IPS DF 6.9 (cell line): ENCODE data around the gene CNIH3.
"Not testable (repeated sequence)": the region's sequence is repeated elsewhere in the genome, so short reads cannot be mapped to it uniquely, and the experiment has no call there.

Experiments used
- DNase-seq: peaks from one replicate; pipeline ENCODE4 v3.0.0-alpha.2; 2013; ENCODE audit warnings: low read depth, low spot score
- H3K27ac ChIP-seq: one replicate; pipeline ENCODE4 v1.5.1; 2013; ENCODE audit warnings: low read length, control low read depth
- H3K27me3 ChIP-seq: 2 replicates; pipeline ENCODE4 v1.6.1; 2013; ENCODE audit warnings: mild to moderate bottlenecking, low read length; ENCODE audit not compliant: control insufficient read depth, insufficient read depth
- H3K36me3 ChIP-seq: 2 replicates; pipeline ENCODE4 v1.6.1; 2013; ENCODE audit warnings: low read length; ENCODE audit not compliant: control insufficient read depth, insufficient read depth
- H3K4me1 ChIP-seq: 2 replicates; pipeline ENCODE4 v1.6.1; 2013; ENCODE audit warnings: low read length; ENCODE audit not compliant: control insufficient read depth, insufficient read depth
- H3K4me3 ChIP-seq: 2 replicates; pipeline ENCODE4 v1.5.1; 2013; ENCODE audit warnings: mild to moderate bottlenecking, low read length
- H3K9me3 ChIP-seq: 2 replicates; pipeline ENCODE4 v1.6.1; 2013; ENCODE audit warnings: low read length, inconsistent platforms; ENCODE audit not compliant: control insufficient read depth, insufficient read depth
- WGBS: extraction: QIAGEN DNeasy Blood & Tissue Kit; methylation state at CpG from one replicate; pipeline ENCODE4 v1.1.7; 2013; ENCODE audit warnings: mixed read lengths, missing lambda C conversion rate; ENCODE audit not compliant: insufficient read length, insufficient coverage; 5-methylcytosine and 5-hydroxymethylcytosine counted together

The CNIH3 gene

DNA sequence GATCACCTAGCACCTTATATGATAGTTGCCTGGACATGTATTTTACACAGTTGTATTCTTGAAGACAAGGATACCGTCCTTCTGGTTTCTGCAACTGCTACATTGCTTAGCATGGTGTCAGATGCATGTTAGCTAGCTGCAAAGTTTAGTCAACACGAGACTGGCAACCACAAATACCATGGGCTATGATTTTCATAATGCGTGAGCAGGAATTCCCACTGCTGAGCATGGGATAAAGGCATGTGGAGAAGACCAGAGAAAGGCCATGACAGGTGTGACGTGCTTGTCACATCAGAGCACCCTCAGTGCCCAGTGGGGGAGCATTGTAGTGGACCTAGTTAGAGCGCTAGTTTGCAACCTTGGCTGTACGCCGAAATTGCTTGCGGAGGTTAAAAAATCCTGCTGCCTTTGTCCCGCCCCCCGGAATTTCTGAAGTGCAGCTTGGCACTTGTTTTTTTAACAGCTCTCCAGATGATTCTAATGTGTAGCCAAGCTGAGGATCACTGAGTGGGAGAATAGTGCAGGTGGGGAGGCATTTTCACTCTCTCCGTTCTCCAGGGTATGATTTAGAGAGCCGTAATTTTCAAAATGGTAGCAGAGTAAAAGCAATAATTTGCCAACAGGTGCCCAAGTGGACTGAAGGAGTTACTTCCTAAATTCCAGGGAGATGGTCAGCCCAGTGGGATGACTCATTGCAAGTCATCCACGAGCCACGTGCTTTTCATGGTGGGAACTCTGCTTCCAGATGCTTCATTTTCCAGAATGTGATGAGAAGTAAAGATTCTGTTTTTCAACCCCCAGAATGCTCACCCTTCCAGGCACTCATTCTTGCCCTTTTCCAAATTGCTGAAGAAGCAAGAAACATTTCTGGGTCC is 81.0 kb downstream of the CNIH3 start:
- H3K4me1 ChIP-seq = no peaks in the 10 kb centered on the region
- WGBS = no CpG with 5 or more reads among the region's 14 CpGs
- H3K27me3 ChIP-seq = no peaks in the 10 kb centered on the region
- H3K36me3 ChIP-seq = no peaks in the 10 kb centered on the region
- DNase-seq = no peak
- H3K4me3 ChIP-seq = no peak overlapping the region
- no peak overlapping the region for H3K27ac ChIP-seq
- no peaks in the 10 kb centered on the region for H3K9me3 ChIP-seq

GRCh38 chr1:224698015-224698451 is 81.9 kb downstream of the CNIH3 start:
- no peak for DNase-seq
- H3K9me3 ChIP-seq = no peaks in the 10 kb centered on the region
- H3K4me1 ChIP-seq = peaks cover under 1% of the 10 kb centered on the region; the same call in 1 of the 2 replicates
- no peaks in the 10 kb centered on the region for H3K36me3 ChIP-seq
- H3K27ac ChIP-seq = no peak overlapping the region
- no peaks in the 10 kb centered on the region for H3K27me3 ChIP-seq
- no peak overlapping the region for H3K4me3 ChIP-seq
- no CpG with 5 or more reads among the region's 4 CpGs for WGBS

DNA sequence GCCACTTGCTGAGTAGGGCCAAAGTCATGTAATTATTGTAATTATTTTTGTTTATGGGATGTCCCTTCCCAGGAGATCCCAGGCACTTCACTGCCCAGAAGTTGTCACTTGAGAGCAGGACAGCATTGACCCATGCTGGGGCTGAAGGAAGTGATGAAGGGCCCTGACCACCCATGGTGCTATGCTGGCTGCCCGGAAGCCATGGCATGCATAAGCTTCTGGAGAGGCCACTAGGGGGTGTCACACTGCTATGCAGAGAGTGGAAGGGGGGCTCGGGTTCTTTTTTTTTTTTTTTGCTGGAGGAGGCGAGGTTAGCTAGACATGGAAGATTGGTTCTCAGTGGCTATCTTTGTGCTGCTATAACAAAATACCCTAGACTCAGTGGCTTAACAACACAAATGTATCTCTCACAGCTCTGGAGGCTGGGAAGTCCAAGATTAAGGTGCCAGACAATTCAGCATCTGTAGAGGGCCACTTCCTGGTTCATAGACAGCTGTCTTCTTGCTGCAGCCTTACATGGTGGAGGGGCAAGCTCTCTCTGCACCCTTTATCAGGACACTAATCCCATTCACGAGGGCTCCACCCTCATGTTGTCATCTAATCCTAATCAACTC is 84.9 kb downstream of the CNIH3 start:
- no peaks in the 10 kb centered on the region for H3K9me3 ChIP-seq
- no peaks in the 10 kb centered on the region for H3K27me3 ChIP-seq
- H3K27ac ChIP-seq = no peak overlapping the region
- WGBS = no CpG with 5 or more reads among the region's 4 CpGs
- no peaks in the 10 kb centered on the region for H3K36me3 ChIP-seq
- H3K4me1 ChIP-seq = peaks cover 6% of the 10 kb centered on the region
- peak; percentile 37 for DNase-seq
- no peak overlapping the region for H3K4me3 ChIP-seq

DNA sequence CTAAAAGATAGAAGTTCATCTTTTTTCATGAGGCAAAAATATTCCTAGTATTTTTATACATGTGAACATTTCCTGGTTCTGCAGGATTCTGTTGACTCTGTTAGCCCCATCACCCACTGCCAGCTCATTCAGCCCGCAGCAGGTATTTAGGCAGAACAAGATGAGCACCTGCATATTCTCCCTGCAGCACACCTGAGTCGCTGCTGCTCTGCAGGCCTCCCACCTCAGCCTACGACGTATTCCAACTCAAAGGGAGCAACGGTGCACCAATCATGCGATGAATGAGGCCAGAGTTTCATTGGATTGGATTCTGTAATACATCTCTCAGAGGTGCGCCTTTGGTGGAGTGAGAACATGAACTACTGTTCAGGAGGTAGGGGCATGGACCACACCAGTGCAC is 87.6 kb downstream of the CNIH3 start:
- Histone ChIP-seq H3K27me3 (no peaks in the 10 kb centered on the region), H3K4me3 (no peak overlapping the region), H3K4me1 (peaks cover 6% of the 10 kb centered on the region), H3K9me3 (no peaks in the 10 kb centered on the region), H3K27ac (no peak overlapping the region), H3K36me3 (no peaks in the 10 kb centered on the region)
- WGBS = no CpG with 5 or more reads among the region's 7 CpGs
- DNase-seq = no peak

DNA sequence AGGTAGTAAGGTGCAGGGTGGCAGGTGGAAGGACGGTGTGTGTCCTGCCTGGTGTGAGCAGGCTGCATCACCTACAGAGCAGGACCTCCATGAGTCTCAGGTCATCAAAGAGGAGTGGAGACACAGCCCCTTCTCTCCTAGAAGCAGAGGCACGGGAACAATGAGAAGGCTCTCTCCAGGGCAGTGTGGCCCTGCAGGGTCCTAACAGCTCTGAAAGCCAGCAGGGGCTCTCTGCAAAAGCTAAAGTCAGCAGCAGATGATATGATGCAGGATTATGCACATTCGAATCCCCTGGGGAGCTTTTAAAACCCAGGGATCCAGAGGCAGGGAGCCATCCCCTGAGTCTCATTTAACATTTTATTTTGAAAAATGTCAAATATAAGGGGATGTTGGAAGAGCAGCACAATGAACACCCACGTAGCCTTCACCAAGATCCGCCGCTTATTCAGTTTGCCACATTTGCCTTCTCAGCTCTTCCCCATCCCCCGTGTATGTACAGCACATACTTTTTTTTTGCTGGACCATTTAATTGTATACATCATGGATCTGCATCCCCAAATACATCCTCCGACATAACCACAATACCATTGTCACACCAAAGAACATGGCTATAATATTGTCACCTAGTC is 88.1 kb downstream of the CNIH3 start:
- Histone ChIP-seq H3K4me1 (peaks cover 6% of the 10 kb centered on the region), H3K27ac (no peak overlapping the region), H3K36me3 (no peaks in the 10 kb centered on the region), H3K4me3 (no peak overlapping the region), H3K27me3 (no peaks in the 10 kb centered on the region), H3K9me3 (no peaks in the 10 kb centered on the region)
- no peak for DNase-seq
- no CpG with 5 or more reads among the region's 8 CpGs for WGBS

DNA sequence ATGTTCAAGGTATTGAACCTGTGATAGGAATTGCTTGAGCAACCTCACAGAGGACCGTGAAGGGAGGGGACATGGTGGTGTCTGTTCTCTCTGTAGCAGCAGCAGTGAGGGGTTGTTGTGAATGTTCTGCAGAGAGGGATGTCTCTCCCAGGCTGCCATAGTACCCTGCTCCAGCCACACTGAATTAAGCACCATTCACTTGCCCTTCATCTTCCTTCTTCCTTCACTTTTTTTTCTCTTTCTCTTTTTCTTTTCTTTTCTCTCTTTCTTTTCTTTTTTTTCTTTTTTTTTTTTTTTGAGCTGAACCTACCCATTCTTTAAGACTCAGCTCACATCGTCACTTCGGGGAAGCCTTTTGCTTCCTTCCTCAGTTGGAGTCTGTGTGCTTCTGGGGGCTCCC is 89.5 kb downstream of the CNIH3 start:
- DNase-seq = no peak
- Histone ChIP-seq H3K9me3 (no peaks in the 10 kb centered on the region), H3K4me1 (peaks cover 6% of the 10 kb centered on the region), H3K36me3 (no peaks in the 10 kb centered on the region), H3K27me3 (no peaks in the 10 kb centered on the region), H3K27ac (no peak overlapping the region), H3K4me3 (no peak overlapping the region)
- no CpG with 5 or more reads among the region's 3 CpGs for WGBS

GRCh38 chr1:224707843-224708725 is 92.0 kb downstream of the CNIH3 start:
- no CpG with 5 or more reads among the region's 7 CpGs for whole genome bisulfite sequencing
- Histone ChIP-seq H3K36me3 (no peaks in the 10 kb centered on the region), H3K9me3 (no peaks in the 10 kb centered on the region), H3K4me1 (peaks cover 5% of the 10 kb centered on the region), H3K27me3 (no peaks in the 10 kb centered on the region), H3K27ac (no peak overlapping the region), H3K4me3 (no peak overlapping the region)
- no peak for DNase-seq

GRCh38 chr1:224710196-224710595 is 94.1 kb downstream of the CNIH3 start:
- Histone ChIP-seq H3K4me1 (0 out of 2 replicates have a peak, but pooled peaks cover 1% of the 10 kb centered on the region), H3K9me3 (no peaks in the 10 kb centered on the region), H3K27me3 (no peaks in the 10 kb centered on the region), H3K36me3 (no peaks in the 10 kb centered on the region), H3K4me3 (no peak overlapping the region), H3K27ac (no peak overlapping the region)
- DNase-seq = no peak
- no CpG with 5 or more reads among the region's 3 CpGs for WGBS

DNA sequence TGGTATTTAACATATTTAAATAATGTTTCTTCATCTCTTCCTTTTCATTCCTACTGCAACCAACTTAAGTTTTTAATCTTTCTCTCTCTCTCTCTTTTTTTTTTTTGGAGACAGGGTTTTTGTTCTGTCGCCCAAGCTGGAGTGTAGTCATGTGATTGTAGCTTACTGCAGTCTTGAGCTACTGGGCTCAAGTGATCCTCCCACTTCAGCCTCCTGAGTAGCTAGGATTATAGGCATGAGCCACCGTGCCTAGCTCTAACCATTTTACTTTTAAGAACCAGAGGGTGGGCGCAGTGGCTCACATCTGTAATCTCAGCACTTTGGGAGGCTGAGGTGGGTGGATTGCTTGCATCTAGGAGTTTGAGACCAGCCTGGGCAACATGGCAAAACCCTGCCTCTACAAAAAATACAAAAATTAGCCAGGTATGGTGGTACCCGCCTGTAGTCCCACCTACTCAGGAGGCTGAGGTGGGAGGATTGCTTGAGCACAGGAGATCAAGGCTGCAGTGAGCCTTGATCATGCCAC is 95.2 kb downstream of the CNIH3 start:
- no CpG with 5 or more reads among the region's 4 CpGs for WGBS
- H3K27ac ChIP-seq = not testable (repeated sequence)

GRCh38 chr1:224711876-224712275 is 95.8 kb downstream of the CNIH3 start:
- DNase-seq = no peak
- no peaks in the 10 kb centered on the region for H3K27me3 ChIP-seq
- no peak overlapping the region for H3K27ac ChIP-seq
- no peak overlapping the region for H3K4me3 ChIP-seq
- H3K36me3 ChIP-seq = no peaks in the 10 kb centered on the region
- no CpG with 5 or more reads among the region's 3 CpGs for WGBS
- no peaks in the 10 kb centered on the region for H3K9me3 ChIP-seq
- H3K4me1 ChIP-seq = 0 out of 2 replicates have a peak, but pooled peaks cover 1% of the 10 kb centered on the region

More for the DNA sequence above, 95.2 kb downstream of the CNIH3 start:
- not testable (repeated sequence) for H3K4me3 ChIP-seq, H3K4me1 ChIP-seq, H3K27me3 ChIP-seq, H3K36me3 ChIP-seq, H3K9me3 ChIP-seq, DNase-seq
